Suppressor macrophage (primary cell): Measurements from ENCODE around the gene RPP25.
A peak's percentile ranks its signal among the peaks of the same experiment; 100 is the strongest.
"Not testable (repeated sequence)": the region's sequence is repeated elsewhere in the genome, so short reads cannot be mapped to it uniquely, and the experiment has no call there.

Source experiments
- DNase-seq, 4 experiments: peaks; one replicate each; pipeline ENCODE4 v3.0.0-alpha.2; 2020 to 2022

RPP25 gene

GRCh38 chr15:74917676-74918075 lies 38.9 kb downstream of the RPP25 start:
- DNase-seq: no peak

DNA sequence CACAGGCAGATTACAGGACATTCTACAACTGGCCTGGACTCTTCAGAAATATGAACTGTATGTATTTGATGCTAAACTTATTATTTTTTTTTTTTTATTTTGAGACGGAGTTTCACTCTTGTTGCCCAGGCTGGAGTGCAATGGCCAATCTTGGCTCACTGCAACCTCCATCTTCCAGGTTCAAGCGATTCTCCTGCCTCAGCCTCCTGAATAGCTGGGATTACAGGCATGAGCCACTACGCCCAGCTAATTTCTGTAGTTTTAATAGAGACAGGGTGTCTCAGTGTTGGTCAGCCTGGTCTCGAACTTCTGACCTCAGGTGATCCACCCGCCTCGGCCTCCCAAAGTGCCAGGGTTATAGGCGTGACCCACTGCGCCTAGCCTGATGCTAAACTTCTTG lies 42.8 kb downstream of the RPP25 start:
- not testable (repeated sequence) for DNase-seq

GRCh38 chr15:74913041-74913440 lies 43.5 kb downstream of the RPP25 start:
- no peak for DNase-seq

DNA sequence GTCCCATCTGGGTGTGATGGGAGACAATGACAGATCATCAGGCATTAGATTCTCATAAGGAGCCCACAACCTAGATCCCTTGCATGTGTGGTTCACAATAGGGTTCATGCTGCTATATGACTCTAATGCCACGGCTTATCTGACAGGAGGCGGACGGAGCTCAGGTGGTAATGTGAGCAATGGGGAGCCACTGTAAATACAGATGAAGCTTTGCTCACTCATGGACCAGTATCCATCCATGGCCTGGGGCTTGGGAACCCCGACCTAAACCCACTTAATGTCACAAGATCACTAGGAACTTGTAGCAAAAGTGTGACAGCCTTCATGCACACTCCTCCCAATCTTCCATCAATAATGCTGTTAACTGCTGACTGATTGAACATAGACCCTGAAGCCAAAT lies 47.9 kb downstream of the RPP25 start:
- DNase-seq: no peak

DNA sequence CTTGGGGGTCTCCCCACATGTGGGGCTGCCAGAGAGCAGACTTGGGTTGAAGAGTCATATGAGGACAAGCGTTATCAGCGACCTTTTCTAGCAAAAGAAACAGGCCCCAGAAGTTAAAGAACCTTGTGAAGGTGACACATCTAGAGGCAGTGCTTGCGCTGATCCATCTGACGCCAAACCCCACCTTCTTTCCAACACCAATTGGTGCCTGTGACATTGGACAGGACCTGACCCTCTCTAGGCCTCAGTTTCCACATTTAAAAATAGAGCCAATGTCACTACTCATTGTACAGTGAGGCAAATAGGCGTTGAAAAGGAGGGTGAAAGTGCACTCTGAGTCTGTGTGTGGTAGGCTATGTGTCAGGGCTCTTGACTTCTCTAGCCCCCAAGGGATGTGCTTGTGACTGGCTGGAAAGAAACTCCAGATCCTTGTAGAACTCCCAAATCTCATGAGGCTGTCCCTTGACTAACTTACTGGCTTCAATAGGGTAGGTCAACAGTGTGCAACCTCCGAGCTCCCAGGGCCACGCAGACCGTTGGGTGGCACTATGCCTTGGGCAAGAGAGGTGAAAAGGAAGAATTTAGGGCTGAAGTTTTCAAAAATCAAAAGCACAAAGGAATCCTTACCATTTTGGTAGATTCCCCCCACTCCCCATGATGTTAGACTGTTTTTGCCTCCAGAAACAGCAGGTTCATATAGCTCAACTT lies 49.3 kb downstream of the RPP25 start:
- DNase-seq: peak in 2 of 4 experiments; percentile 10 to 24

- DNase-seq: peak; percentile 94 to 97 (median 96)
These were observed 50.0 kb downstream of the RPP25 start, which contains the start of gene FAM219B for GRCh38 chr15:74906450-74907162. Gene FAM219B (minus strand): TSS chr15:74906851. CDS start chr15:74906800, 51 bp downstream.

GRCh38 chr15:74906067-74906449 lies 50.5 kb downstream of the RPP25 start:
- peak in 2 of 4 experiments; percentile 37 to 49 for DNase-seq
